GM12878 (cell line): Measurements from ENCODE around the gene HOXD10. TPM values are rescaled to one million over a fixed set of nuclear protein-coding genes. Genes with fewer than 3 reads are reported as not detected.

ENCODE experiments used
- ATAC-seq: fragments of 200-7000 bp; cut with Tn5 transposase; 3 replicates; pipeline ENCODE4 v1.9.1; 2020; ENCODE audit warnings: mild to moderate bottlenecking, moderate library complexity
- BruUV-seq: library from RNA; stranded (reverse); fragments of 400-500 nt; replicated peaks from 2 replicates; lab custom pipeline; 2021; lab: Mats Ljungman, UMichigan
- CTCF ChIA-PET: fragments of 300-600 bp; sonication (Branson Sonifier 250); formaldehyde crosslinking; extraction: SDS; loops from one replicate; lab custom pipeline; 2021; ENCODE audit warnings: inconsistent platforms; lab: Yijun Ruan, JAX
- POLR2A ChIA-PET: fragments of 350-600 bp; formaldehyde crosslinking; extraction: SDS; loops from one replicate; lab custom pipeline; 2021; ENCODE audit warnings: inconsistent platforms; lab: Charles Lee
- RAD21 ChIA-PET: fragments of 300-600 bp; sonication (Branson Sonifier 250); formaldehyde crosslinking; loops from one replicate; lab custom pipeline; 2023; ENCODE audit warnings: antibody characterized with exemption; ENCODE audit not compliant: unreplicated experiment; lab: Charles Lee
- SMC1A ChIA-PET: fragments of 300-600 bp; sonication (Branson Sonifier 250); formaldehyde crosslinking; loops from one replicate; lab custom pipeline; 2023; ENCODE audit not compliant: unreplicated experiment, uncharacterized antibody; lab: Charles Lee
- DNase-seq: peaks from one replicate; pipeline ENCODE4 v3.0.0-alpha.2; 2011; ENCODE audit warnings: low read depth, low spot score
- FAIRE-seq: peaks from 3 replicates; lab custom pipeline; 2011; peaks lifted over from hg19 to GRCh38; lab: Jason Lieb, UNC
- H2AFZ ChIP-seq: 2 replicates; pipeline ENCODE4 v1.6.0; 2011; ENCODE audit warnings: low read depth, low read length, control low read depth; ENCODE audit not compliant: control insufficient read depth
- H3K27ac ChIP-seq: 2 replicates; pipeline ENCODE4 v1.5.1; 2011; ENCODE audit warnings: control low read depth; ENCODE audit not compliant: control insufficient read depth, insufficient read depth
- H3K27me3 ChIP-seq, 2 experiments: replicated peaks in 1 of 2; 2 replicates each; pipeline versions ENCODE4 v1.6.0 to v1.6.1; 2011; ENCODE audit warnings: low read length in 1 of 2; ENCODE audit not compliant: control insufficient read depth in 2 of 2, insufficient read depth in 2 of 2
- H3K36me3 ChIP-seq, 2 experiments: 2 replicates each; pipeline ENCODE4 v1.5.1; 2011; ENCODE audit warnings: low read length in 1 of 2; ENCODE audit not compliant: control insufficient read depth in 2 of 2, insufficient read depth in 2 of 2
- H3K4me1 ChIP-seq: 2 replicates; pipeline ENCODE4 v1.6.1; 2011; ENCODE audit warnings: mild to moderate bottlenecking, low read length, moderate library complexity, mixed read lengths; ENCODE audit not compliant: control insufficient read depth, insufficient read depth
- H3K4me2 ChIP-seq: 2 replicates; pipeline ENCODE4 v1.6.0; 2011; ENCODE audit warnings: control low read depth; ENCODE audit not compliant: control insufficient read depth, insufficient read depth
- H3K4me3 ChIP-seq: fragments of 200-600 bp; sonication (generic); 2 replicates; pipeline ENCODE4 v1.5.1; 2016
- H3K79me2 ChIP-seq: 2 replicates; pipeline ENCODE4 v1.6.0; 2011; ENCODE audit warnings: low read length; ENCODE audit not compliant: control insufficient read depth, insufficient read depth
- H3K9ac ChIP-seq: 2 replicates; pipeline ENCODE4 v1.8.0; 2011; ENCODE audit warnings: low read length, control low read depth, mixed read lengths; ENCODE audit not compliant: control insufficient read depth, insufficient read depth
- H3K9me3 ChIP-seq: replicated peaks from 3 replicates; pipeline ENCODE4 v1.5.1; 2011; ENCODE audit warnings: mild to moderate bottlenecking, low read length; ENCODE audit not compliant: control insufficient read depth, insufficient read depth
- H4K20me1 ChIP-seq: 2 replicates; pipeline ENCODE4 v1.6.0; 2011; ENCODE audit not compliant: control insufficient read depth, insufficient read depth
- E4F1 ChIP-seq: fragments of 450-650 bp; IDR thresholded peaks from 2 replicates; pipeline ENCODE4 v1.6.1; 2018; ENCODE audit warnings: borderline replicate concordance, mild to moderate bottlenecking; ENCODE audit not compliant: partially characterized antibody
- HDAC2 ChIP-seq: fragments of 200-600 bp; sonication (generic); IDR thresholded peaks from 2 replicates; pipeline ENCODE4 v1.6.1; 2017
- MTA2 ChIP-seq: fragments of 450-650 bp; IDR thresholded peaks from 2 replicates; pipeline ENCODE4 v1.6.1; 2016; ENCODE audit warnings: low read depth, mild to moderate bottlenecking, moderate library complexity
- NR2C1 ChIP-seq: fragments of 450-650 bp; IDR thresholded peaks from 2 replicates; pipeline ENCODE4 v1.6.1; 2017; ENCODE audit warnings: antibody characterized with exemption, mild to moderate bottlenecking, moderate library complexity
- NR2C2 ChIP-seq: IDR thresholded peaks from 2 replicates; pipeline ENCODE4 v1.6.1; 2011; ENCODE audit warnings: borderline replicate concordance, low read depth; ENCODE audit not compliant: control insufficient read depth, insufficient read length
- POLR2AphosphoS2 ChIP-seq: IDR thresholded peaks from 2 replicates; pipeline ENCODE4 v1.6.1; 2011; ENCODE audit warnings: low read depth, mild to moderate bottlenecking, low read length, improper control_type of control experiment, moderate library complexity
- RB1 ChIP-seq: fragments of 450-650 bp; formaldehyde crosslinking; IDR thresholded peaks from 2 replicates; pipeline ENCODE4 v1.6.1; 2017; ENCODE audit warnings: mild to moderate bottlenecking, borderline replicate concordance
- RELB ChIP-seq: fragments of 450-650 bp; IDR thresholded peaks from 2 replicates; pipeline ENCODE4 v1.6.1; 2017; ENCODE audit warnings: low read depth, mild to moderate bottlenecking, moderate library complexity
- ZNF687 ChIP-seq: fragments of 450-650 bp; IDR thresholded peaks from 2 replicates; pipeline ENCODE4 v1.6.1; 2017; ENCODE audit warnings: mild to moderate bottlenecking, moderate library complexity
- WGBS: methylation state at CpG from one replicate; pipeline ENCODE4 v1.1.6; 2016; ENCODE audit warnings: low lambda C conversion rate; ENCODE audit not compliant: insufficient replicate concordance, insufficient coverage; ENCODE audit errors: missing lambda C conversion rate; 5-methylcytosine and 5-hydroxymethylcytosine counted together
- in situ Hi-C: fragments of 300-500 bp; cut with MboI; formaldehyde crosslinking; loops from 9 replicates; pipeline ENCODE4 v1.14.3; 2018; ENCODE audit warnings: mixed read lengths
- intact Hi-C: fragments of 100-400 bp; cut with micrococcal nuclease; formaldehyde crosslinking; loops from one replicate; pipeline ENCODE4 v1.14.2; 2022; ENCODE audit not compliant: unreplicated experiment
- polyA plus RNA-seq, 11 experiments: library from polyadenylated mRNA; depleted of rRNA in 4 of 11; unstranded in 6 of 11; stranded (reverse) in 5 of 11; fragments of >200 nt; fragmentation: Nextera tagmentation in 4 of 11; fragmentation: Illumina TruSeq in 1 of 11; extraction: Ambion mirVana in 4 of 11; extraction: Trizol in 1 of 11; gene quantifications; 1 replicate in 1 of 11; 2 replicates in 10 of 11; pipeline versions ENCODE4 v1.2.1 to v1.2.3, GENCODE V29; 2011 to 2016; ENCODE audit warnings: inconsistent platforms in 2 of 11, missing spikeins in 2 of 11, low read depth in 1 of 11
- total RNA-seq, 4 experiments: library from RNA; depleted of rRNA in 3 of 4; stranded (reverse); fragments of >200 nt in 3 of 4; fragmentation: Illumina TruSeq in 1 of 4; extraction: Trizol in 1 of 4; gene quantifications; 2 replicates each; pipeline versions ENCODE4 v1.2.1 to v1.2.3, GENCODE V29; 2013 to 2021

Gene HOXD10
- total and polyA plus RNA-seq, 10 of the 15 experiments (the other 5 are each of a cell fraction or from before 2014, with no cell fraction given), result not detected

GRCh38 chr2:176166272-176166671, 49.7 kb downstream of the HOXD10 start (continued):
- TF ChIP-seq POLR2AphosphoS2 (no peak), RELB (no peak), RB1 (no peak), E4F1 (no peak), NR2C2 (no peak)

GRCh38 chr2:176167398-176167797, 50.8 kb downstream of the HOXD10 start:
- ChIA-PET RAD21 (interaction anchor here (1.4 kb wide), 1 partner anchor 288 kb away, joined by 3 read pairs; no protein-coding TSS in a partner anchor), POLR2A (no interaction called here), CTCF (interaction anchor here (0.8 to 1.4 kb wide), 2 partner anchors 387 to 488 kb away, joined by 3 to 7 read pairs; no protein-coding TSS in a partner anchor), SMC1A (interaction anchor here (0.6 to 1.3 kb wide), 2 partner anchors 387 to 1559 kb away, joined by 3 read pairs; no protein-coding TSS in a partner anchor)
- intact Hi-C loops (no loop called here), in situ Hi-C loops (no loop called here)
- Histone ChIP-seq H3K4me3 (no peak overlapping the region), H3K4me2 (no peak overlapping the region), H3K27ac (no peak overlapping the region), H3K36me3 (no peaks in the 10 kb centered on the region; a peak in 1 of 4 replicates), H3K4me1 (no peaks in the 10 kb centered on the region), H3K79me2 (no peaks in the 10 kb centered on the region), H3K27me3 (peaks cover 16 to 24% of the 10 kb centered on the region in 2 experiments), H3K9ac (no peak overlapping the region), H4K20me1 (no peaks in the 10 kb centered on the region), H3K9me3 (peaks cover 2% of the 10 kb centered on the region; the same call in 2 of the 3 replicates), H2AFZ (no peak overlapping the region)
- BruUV-seq, result no TSS peak
- no peak for FAIRE-seq
- 24% methylated on average over 1 of the region's 1 CpG for WGBS
- no peak for DNase-seq
- TF ChIP-seq NR2C1, result no peak
- no peak for TF ChIP-seq ZNF687
- no peak for TF ChIP-seq MTA2
- no peak for TF ChIP-seq HDAC2
- no peak for ATAC-seq
